A549 (cell line): ENCODE data around the gene SPAG7. TPM values are rescaled to one million over a fixed set of nuclear protein-coding genes. Genes with fewer than 3 reads are reported as not detected.

Experiments
- ATAC-seq, 2 experiments: fragments of 200-7000 bp in 1 of 2; fragments of >200 bp in 1 of 2; cut with Nextera tagmentation in 1 of 2; cut with Tn5 transposase in 1 of 2; 3 replicates each; pipeline versions ENCODE4 v1.8.0 to v1.9.1; 2018 to 2020; ENCODE audit warnings: mild to moderate bottlenecking in 1 of 2, moderate library complexity in 1 of 2
- CTCF ChIA-PET: fragments of 300-600 bp; sonication (Branson Sonifier 250); formaldehyde crosslinking; extraction: SDS; loops from one replicate; lab custom pipeline; 2021; ENCODE audit warnings: antibody characterized with exemption, inconsistent platforms; lab: Yijun Ruan, JAX
- POLR2A ChIA-PET: fragments of 350-600 bp; formaldehyde crosslinking; extraction: SDS; loops from one replicate; lab custom pipeline; 2021; ENCODE audit warnings: antibody characterized with exemption, inconsistent platforms; lab: Yijun Ruan, JAX
- DNase-seq, 2 experiments: peaks; one replicate each; pipeline versions ENCODE4 v3.0.0 to v3.0.0-alpha.2; 2011 to 2016; ENCODE audit warnings: low read depth in 1 of 2, low spot score in 1 of 2
- FAIRE-seq: peaks from 2 replicates; lab custom pipeline; 2011; peaks lifted over from hg19 to GRCh38; lab: Jason Lieb, UNC
- H3K27ac ChIP-seq, 2 experiments: fragments of >200 bp; sonication (Bioruptor Twin); formaldehyde crosslinking; 3 replicates each; pipeline ENCODE4 v1.5.1; 2016 to 2017
- H3K4me1 ChIP-seq: fragments of >200 bp; sonication (Bioruptor Twin); formaldehyde crosslinking; 3 replicates; pipeline ENCODE4 v1.6.1; 2016
- H3K4me2 ChIP-seq: fragments of >200 bp; sonication (Bioruptor Twin); formaldehyde crosslinking; 3 replicates; pipeline ENCODE4 v1.6.1; 2016
- H3K4me3 ChIP-seq: fragments of >200 bp; sonication (Bioruptor Twin); formaldehyde crosslinking; 3 replicates; pipeline ENCODE4 v1.5.1; 2016
- H3K9me3 ChIP-seq: fragments of >200 bp; sonication (Bioruptor Twin); formaldehyde crosslinking; 3 replicates; pipeline ENCODE4 v1.6.1; 2016
- BHLHE40 ChIP-seq: IDR thresholded peaks from 2 replicates; pipeline ENCODE4 v1.6.1; 2012; ENCODE audit warnings: low read depth, low read length, inconsistent platforms
- CBX8 ChIP-seq: fragments of 200-600 bp; sonication (generic); IDR thresholded peaks from 2 replicates; pipeline ENCODE4 v1.6.1; 2016
- CEBPB ChIP-seq, 2 experiments: fragments of >200 bp in 1 of 2; sonication (Bioruptor Twin) in 1 of 2; formaldehyde crosslinking in 1 of 2; IDR thresholded peaks; 2 replicates each; pipeline ENCODE4 v1.6.1; 2012 to 2016
- CHD2 ChIP-seq: fragments of 150-350 bp; IDR thresholded peaks from 2 replicates; pipeline ENCODE4 v1.6.1; 2014; ENCODE audit warnings: low read length; ENCODE audit not compliant: partially characterized antibody
- CHD4 ChIP-seq: fragments of 200-600 bp; sonication (generic); IDR thresholded peaks from 2 replicates; pipeline ENCODE4 v1.6.1; 2016; ENCODE audit warnings: antibody characterized with exemption, mild to moderate bottlenecking, borderline replicate concordance
- EP300 ChIP-seq, 2 experiments: fragments of >200 bp; sonication (Bioruptor Twin); formaldehyde crosslinking; IDR thresholded peaks; 2 replicates in 1 of 2; 3 replicates in 1 of 2; pipeline ENCODE4 v1.6.1; 2016 to 2017
- ESRRA ChIP-seq: fragments of 150-350 bp; IDR thresholded peaks from 2 replicates; pipeline ENCODE4 v1.6.1; 2014; ENCODE audit warnings: mild to moderate bottlenecking, low read length, borderline replicate concordance
- FOSB ChIP-seq: fragments of 250-450 bp; sonication (Bioruptor Pico); IDR thresholded peaks from 2 replicates; pipeline ENCODE4 v1.5.0; 2020; ENCODE audit warnings: mild to moderate bottlenecking, moderate library complexity
- FOSL2 ChIP-seq, 2 experiments: fragments of 450-650 bp in 1 of 2; fragments of >200 bp in 1 of 2; sonication (Bioruptor Twin) in 1 of 2; formaldehyde crosslinking; IDR thresholded peaks; 2 replicates each; pipeline versions ENCODE4 v1.5.0 to v1.6.1; 2016 to 2020; ENCODE audit warnings: mild to moderate bottlenecking in 1 of 2, moderate library complexity in 1 of 2
- FOXS1 ChIP-seq: fragments of 250-450 bp; sonication (Bioruptor Pico); IDR thresholded peaks from 2 replicates; pipeline ENCODE4 v1.5.0; 2020; ENCODE audit warnings: mild to moderate bottlenecking, moderate library complexity
- GATA3 ChIP-seq: IDR thresholded peaks from 2 replicates; pipeline ENCODE4 v1.6.1; 2012; ENCODE audit warnings: borderline replicate concordance
- JUN ChIP-seq, 2 experiments: fragments of >200 bp; sonication (Bioruptor Twin); formaldehyde crosslinking; IDR thresholded peaks; 2 replicates in 1 of 2; 3 replicates in 1 of 2; pipeline ENCODE4 v1.6.1; 2016 to 2017
- JUNB ChIP-seq: fragments of >200 bp; sonication (Bioruptor Twin); formaldehyde crosslinking; IDR thresholded peaks from 2 replicates; pipeline ENCODE4 v1.6.1; 2016
- KDM1A ChIP-seq: fragments of 200-600 bp; sonication (generic); IDR thresholded peaks from 2 replicates; pipeline ENCODE4 v1.6.1; 2016; ENCODE audit warnings: low read depth, mild to moderate bottlenecking
- NFE2L2 ChIP-seq: fragments of 150-350 bp; conservative IDR thresholded peaks from 2 replicates; pipeline ENCODE4 v1.6.1; 2014; ENCODE audit warnings: low read length
- NPAS2 ChIP-seq: fragments of 250-450 bp; sonication (Bioruptor Pico); IDR thresholded peaks from 2 replicates; pipeline ENCODE4 v1.8.0; 2022; ENCODE audit warnings: mild to moderate bottlenecking, moderate library complexity, borderline replicate concordance
- PHF8 ChIP-seq: fragments of 200-600 bp; sonication (generic); IDR thresholded peaks from 2 replicates; pipeline ENCODE4 v1.6.1; 2016; ENCODE audit warnings: low read depth, mild to moderate bottlenecking, antibody characterized with exemption, moderate library complexity, borderline replicate concordance
- POLR2A ChIP-seq: IDR thresholded peaks from 2 replicates; pipeline ENCODE4 v1.6.1; 2012; ENCODE audit warnings: mild to moderate bottlenecking, low read length
- POLR2AphosphoS2 ChIP-seq: conservative IDR thresholded peaks from 2 replicates; pipeline ENCODE4 v1.6.1; 2012; ENCODE audit warnings: low read length, improper control_type of control experiment, inconsistent platforms
- RAD21 ChIP-seq, 2 experiments: fragments of >200 bp in 1 of 2; sonication (Bioruptor Twin) in 1 of 2; formaldehyde crosslinking in 1 of 2; IDR thresholded peaks in 1 of 2; conservative IDR thresholded peaks in 1 of 2; 2 replicates in 1 of 2; 3 replicates in 1 of 2; pipeline ENCODE4 v1.6.1; 2012 to 2018; ENCODE audit warnings: inconsistent platforms in 1 of 2
- RCOR1 ChIP-seq: fragments of 150-350 bp; IDR thresholded peaks from 2 replicates; pipeline ENCODE4 v1.6.1; 2014; ENCODE audit warnings: antibody characterized with exemption, low read length, low read depth
- SMC3 ChIP-seq: fragments of >200 bp; sonication (Bioruptor Twin); formaldehyde crosslinking; IDR thresholded peaks from 3 replicates; pipeline ENCODE4 v1.6.1; 2018; ENCODE audit warnings: inconsistent platforms
- TFCP2L1 ChIP-seq: fragments of 250-450 bp; sonication (Bioruptor Pico); IDR thresholded peaks from 2 replicates; pipeline ENCODE4 v1.5.0; 2021; ENCODE audit warnings: mild to moderate bottlenecking
- TP53 ChIP-seq: fragments of 250-450 bp; sonication (Bioruptor Pico); IDR thresholded peaks from 2 replicates; pipeline ENCODE4 v1.5.0; 2021; ENCODE audit warnings: mild to moderate bottlenecking, moderate library complexity
- ZFP36 ChIP-seq: fragments of 450-650 bp; IDR thresholded peaks from 2 replicates; pipeline ENCODE4 v1.6.1; 2014; ENCODE audit warnings: borderline replicate concordance; ENCODE audit not compliant: partially characterized antibody
- ZNF302 ChIP-seq: fragments of 250-450 bp; sonication (Bioruptor Pico); IDR thresholded peaks from 2 replicates; pipeline ENCODE4 v1.9.0; 2021; ENCODE audit warnings: inconsistent platforms, mild to moderate bottlenecking, moderate library complexity
- WGBS: methylation state at CpG from one replicate; pipeline ENCODE4 v1.1.6; 2017; ENCODE audit errors: missing lambda C conversion rate; 5-methylcytosine and 5-hydroxymethylcytosine counted together
- polyA plus RNA-seq, 4 experiments: library from polyadenylated mRNA; depleted of rRNA in 3 of 4; stranded (reverse); fragments of >200 nt; fragmentation: RNase III in 1 of 4; extraction: RNeasy Plus Mini Kit Qiagen cat#74134 plus additional on column Dnase treatment in 1 of 4; gene quantifications; 2 replicates in 3 of 4; 3 replicates in 1 of 4; pipeline ENCODE4 v1.2.3, GENCODE V29; 2011 to 2017
- TF ChIP-seq, protein P1 (sequence below): IDR thresholded peaks from 2 replicates; pipeline ENCODE4 v1.6.1; 2012
- TF ChIP-seq, protein P2 (sequence below): IDR thresholded peaks from 2 replicates; pipeline ENCODE4 v1.6.1; 2012; ENCODE audit warnings: low read depth, borderline replicate concordance
- TF ChIP-seq, protein P3 (sequence below): fragments of 250-450 bp; sonication (Bioruptor Pico); IDR thresholded peaks from 2 replicates; pipeline ENCODE4 v1.5.0; 2021; ENCODE audit warnings: mild to moderate bottlenecking, moderate library complexity, borderline replicate concordance

SPAG7 gene
- polyA plus RNA-seq, 2 of the 4 experiments (the other 2 are of a cell fraction), result 94.9 to 102 TPM

DNA sequence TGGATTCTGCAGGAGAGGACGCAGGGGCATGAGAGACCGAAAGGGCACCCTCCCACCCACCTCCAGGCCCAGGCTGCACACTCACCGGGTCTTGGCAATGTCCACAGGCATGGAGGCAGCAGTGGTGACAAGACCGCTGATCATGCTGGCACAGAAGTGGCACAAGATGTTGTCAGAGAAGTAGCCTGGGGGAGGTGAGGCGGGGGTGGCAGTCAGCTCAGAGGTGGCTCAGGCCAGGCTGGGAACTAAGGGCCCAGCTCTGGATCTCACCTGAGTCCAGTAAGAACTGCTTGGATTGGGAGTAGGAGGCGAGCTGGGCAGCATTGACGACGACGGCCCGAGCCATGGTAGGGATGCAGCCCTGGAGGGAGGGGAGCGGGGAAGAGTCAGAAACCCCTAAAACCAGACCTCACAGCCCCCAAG, 29.5 kb downstream of the SPAG7 start:
- no peak for DNase-seq
- FAIRE-seq, result no peak

DNA sequence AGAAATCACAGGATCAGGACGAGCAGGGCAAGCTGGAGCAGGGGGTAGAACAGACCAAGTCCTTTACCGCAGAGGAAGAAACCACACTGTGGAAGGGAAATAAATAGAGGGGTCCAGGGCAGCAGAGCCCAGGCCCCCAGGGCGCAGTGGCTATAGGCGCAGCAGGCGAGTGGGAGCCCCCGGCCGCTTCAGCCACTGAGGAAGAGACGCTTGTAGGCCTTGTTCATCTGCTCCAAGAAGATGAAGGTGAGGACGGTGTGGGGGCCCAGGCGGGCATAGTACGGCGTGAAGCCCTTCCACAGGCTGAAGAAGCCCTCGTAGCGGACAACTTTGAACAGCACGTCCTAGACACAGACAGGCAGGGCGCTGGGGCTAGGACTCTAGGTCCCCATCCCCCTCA, 30.1 kb downstream of the SPAG7 start:
- H3K9me3 ChIP-seq, result no peaks in the 10 kb centered on the region
- WGBS, result 96% methylated on average over 16 of the region's 16 CpGs
- DNase-seq (no peak), ATAC-seq (no peak), FAIRE-seq (no peak)
- TF ChIP-seq POLR2A (no peak), CHD2 (no peak), FOSL2 (IDR thresholded peaks at IDR 0.05) (no peak), FOSL2 (CRISPR knock-in tag; IDR thresholded peaks at IDR 0.05) (no peak), FOSB (CRISPR knock-in tag) (no peak), ZFP36 (no peak), PHF8 (no peak), NFE2L2 (no peak), CBX8 (no peak), KDM1A (no peak), JUNB (no peak), BHLHE40 (no peak), GATA3 (no peak), ZNF302 (no peak), ESRRA (no peak), JUN (IDR thresholded peaks at IDR 0.05) (no peak), NPAS2 (no peak), SMC3 (no peak), RCOR1 (no peak)
- TF ChIP-seq, protein P1, sequence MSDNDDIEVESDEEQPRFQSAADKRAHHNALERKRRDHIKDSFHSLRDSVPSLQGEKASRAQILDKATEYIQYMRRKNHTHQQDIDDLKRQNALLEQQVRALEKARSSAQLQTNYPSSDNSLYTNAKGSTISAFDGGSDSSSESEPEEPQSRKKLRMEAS, result no peak
- ChIA-PET CTCF (interaction anchor here (1.0 to 2.8 kb wide), 4 partner anchors 14 to 148 kb away, joined by 4 to 14 read pairs (median 10); partner anchors contain the start of gene CHRNE), POLR2A (no interaction called here)
- no peak overlapping the region for H3K4me3 ChIP-seq
- peaks cover 25% of the 10 kb centered on the region for H3K4me1 ChIP-seq
- no peak overlapping the region for H3K27ac ChIP-seq
- no peak overlapping the region for H3K4me2 ChIP-seq

More for the DNA sequence above, 29.5 kb downstream of the SPAG7 start:
- TF ChIP-seq GATA3 (no peak), CEBPB (IDR thresholded peaks at IDR 0.05) (no peak), TFCP2L1 (CRISPR knock-in tag) (no peak), RCOR1 (no peak), EP300 (IDR thresholded peaks at IDR 0.05) (no peak)
- Histone ChIP-seq H3K9me3 (no peaks in the 10 kb centered on the region), H3K4me3 (no peak overlapping the region), H3K4me1 (peaks cover 30% of the 10 kb centered on the region), H3K4me2 (peak overlapping the region; percentile 94; the same call in 2 of the 3 replicates), H3K27ac (peak overlapping the region in 1 of 2 experiments; percentile 89; a peak in 2 of 6 replicates)
- no peak for ATAC-seq
- ChIA-PET CTCF (interaction anchor here (2.6 to 3.5 kb wide), 3 partner anchors 14 to 43 kb away, joined by 13 to 14 read pairs (median 14); no protein-coding TSS in a partner anchor), POLR2A (interaction anchor here (2.9 kb wide), 1 partner anchor 29 kb away, joined by 17 read pairs; no protein-coding TSS in a partner anchor)
- WGBS, result 94% methylated on average over 11 of the region's 11 CpGs

DNA sequence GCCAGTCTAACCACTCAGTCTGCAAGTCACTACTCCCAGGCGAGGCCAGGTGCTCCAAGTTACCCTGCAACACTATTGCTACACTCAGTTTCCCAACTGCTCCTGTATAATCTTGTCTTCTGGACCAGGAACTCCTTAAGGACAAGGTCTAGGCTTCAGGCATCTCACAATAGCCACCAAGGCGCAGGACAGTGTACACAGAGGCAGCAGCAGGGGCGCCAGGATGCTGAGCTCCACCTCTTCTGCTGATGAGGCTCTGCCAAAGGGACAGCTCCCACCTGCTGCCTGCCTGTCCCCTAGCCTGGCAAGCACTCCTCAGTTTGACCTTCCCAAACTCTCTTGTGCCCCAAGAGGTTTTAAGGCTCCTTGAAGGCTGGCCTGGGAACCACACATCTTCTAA, 31.2 kb downstream of the SPAG7 start:
- H3K4me2 ChIP-seq, result no peak overlapping the region
- ChIA-PET CTCF (interaction anchor here (1.0 to 2.6 kb wide), 7 partner anchors 9 to 146 kb away, joined by 3 to 14 read pairs (median 4); partner anchors contain the start of genes CAMTA2 and CHRNE), POLR2A (interaction anchor here (1.8 kb wide), 1 partner anchor 31 kb away, joined by 4 read pairs; the partner anchor contains the start of gene SPAG7)
- 93% methylated on average over 3 of the region's 3 CpGs for WGBS
- DNase-seq, result no peak
- ATAC-seq, result no peak
- H3K4me1 ChIP-seq, result peaks cover 13% of the 10 kb centered on the region
- no peak overlapping the region for H3K27ac ChIP-seq
- H3K4me3 ChIP-seq, result no peak overlapping the region
- TF ChIP-seq POLR2AphosphoS2, result no peak
- no peak for TF ChIP-seq RAD21 (conservative IDR thresholded peaks at IDR 0.05 in 1 of 2, IDR thresholded peaks at IDR 0.05 in 1 of 2)
- TF ChIP-seq, protein P2, sequence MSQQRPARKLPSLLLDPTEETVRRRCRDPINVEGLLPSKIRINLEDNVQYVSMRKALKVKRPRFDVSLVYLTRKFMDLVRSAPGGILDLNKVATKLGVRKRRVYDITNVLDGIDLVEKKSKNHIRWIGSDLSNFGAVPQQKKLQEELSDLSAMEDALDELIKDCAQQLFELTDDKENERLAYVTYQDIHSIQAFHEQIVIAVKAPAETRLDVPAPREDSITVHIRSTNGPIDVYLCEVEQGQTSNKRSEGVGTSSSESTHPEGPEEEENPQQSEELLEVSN, result no peak
- no peak for TF ChIP-seq CHD4
- no peak for TF ChIP-seq POLR2A
- TF ChIP-seq ZFP36, result no peak
- TF ChIP-seq, protein P3, sequence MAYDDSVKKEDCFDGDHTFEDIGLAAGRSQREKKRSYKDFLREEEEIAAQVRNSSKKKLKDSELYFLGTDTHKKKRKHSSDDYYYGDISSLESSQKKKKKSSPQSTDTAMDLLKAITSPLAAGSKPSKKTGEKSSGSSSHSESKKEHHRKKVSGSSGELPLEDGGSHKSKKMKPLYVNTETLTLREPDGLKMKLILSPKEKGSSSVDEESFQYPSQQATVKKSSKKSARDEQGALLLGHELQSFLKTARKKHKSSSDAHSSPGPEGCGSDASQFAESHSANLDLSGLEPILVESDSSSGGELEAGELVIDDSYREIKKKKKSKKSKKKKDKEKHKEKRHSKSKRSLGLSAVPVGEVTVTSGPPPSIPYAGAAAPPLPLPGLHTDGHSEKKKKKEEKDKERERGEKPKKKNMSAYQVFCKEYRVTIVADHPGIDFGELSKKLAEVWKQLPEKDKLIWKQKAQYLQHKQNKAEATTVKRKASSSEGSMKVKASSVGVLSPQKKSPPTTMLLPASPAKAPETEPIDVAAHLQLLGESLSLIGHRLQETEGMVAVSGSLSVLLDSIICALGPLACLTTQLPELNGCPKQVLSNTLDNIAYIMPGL, result no peak
- no peak for TF ChIP-seq TP53 (CRISPR knock-in tag)
- no peak for TF ChIP-seq GATA3
- TF ChIP-seq FOXS1, result no peak
- no peak for TF ChIP-seq BHLHE40
- TF ChIP-seq ZNF302, result no peak
- H3K9me3 ChIP-seq, result no peaks in the 10 kb centered on the region
- no peak for FAIRE-seq
